ENCODE results near the gene KCNJ8.

The KCNJ8 gene

GRCh38 chr12:21745258-21745657 is 29.2 kb downstream of the KCNJ8 start:
- Histone ChIP-seq H3K9me3 (ENCODE audit: insufficient read depth, low read length) (no peaks in the 10 kb centered on the region), H3K4me3 (ENCODE audit: insufficient read length, low read depth) (no peak overlapping the region), H3K27me3 (ENCODE audit: insufficient read depth, insufficient read length) (no peaks in the 10 kb centered on the region), H3K4me1 (ENCODE audit: insufficient read depth, insufficient read length) (no peaks in the 10 kb centered on the region), H3K36me3 (ENCODE audit: insufficient read depth, insufficient read length, low read length) (no peaks in the 10 kb centered on the region), H3K9ac (ENCODE audit: insufficient read length, low read depth) (no peak overlapping the region)
- DNase-seq (ENCODE audit: low read depth, low spot score) = no peak
- TF ChIP-seq SUZ12 (IDR thresholded peaks at IDR 0.05; ENCODE audit: extremely low read depth, insufficient read depth, insufficient read length) (no peak), YY1 (IDR thresholded peaks at IDR 0.05; ENCODE audit: insufficient read depth, insufficient read length) (no peak), ZNF274 (IDR thresholded peaks at IDR 0.05; ENCODE audit: low read depth, low read length) (no peak)

DNA sequence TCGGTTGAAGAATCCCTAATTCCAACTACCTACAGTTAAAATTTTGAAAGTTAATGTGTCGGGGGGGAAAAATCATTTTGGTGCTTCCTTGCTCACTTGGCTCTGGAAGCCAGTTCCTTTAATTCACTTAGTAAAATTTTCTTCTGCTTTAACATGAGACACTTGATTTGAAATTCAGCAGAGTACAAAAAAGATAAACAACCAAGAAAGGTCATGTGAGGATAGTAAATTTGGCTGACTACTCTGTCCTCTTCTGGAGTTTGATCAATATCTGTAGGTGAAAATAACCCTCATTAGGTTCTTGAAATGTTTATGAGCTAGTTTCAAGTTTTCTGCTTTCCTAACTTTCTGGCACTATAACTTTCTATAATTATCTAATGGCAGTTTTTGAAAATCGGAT is 43.4 kb downstream of the KCNJ8 start:
- DNase-seq (ENCODE audit: low read depth, low spot score) = no peak
- Histone ChIP-seq H3K4me3 (ENCODE audit: insufficient read length, low read depth) (no peak overlapping the region), H3K27me3 (ENCODE audit: insufficient read depth, insufficient read length) (no peaks in the 10 kb centered on the region), H3K4me1 (ENCODE audit: insufficient read depth, insufficient read length) (no peaks in the 10 kb centered on the region), H3K36me3 (ENCODE audit: insufficient read depth, insufficient read length, low read length) (no peaks in the 10 kb centered on the region), H3K9me3 (ENCODE audit: insufficient read depth, low read length) (no peaks in the 10 kb centered on the region), H3K9ac (ENCODE audit: insufficient read length, low read depth) (no peak overlapping the region)
- TF ChIP-seq YY1 (IDR thresholded peaks at IDR 0.05; ENCODE audit: insufficient read depth, insufficient read length) (no peak), ZNF274 (IDR thresholded peaks at IDR 0.05; ENCODE audit: low read depth, low read length) (no peak), SUZ12 (IDR thresholded peaks at IDR 0.05; ENCODE audit: extremely low read depth, insufficient read depth, insufficient read length) (no peak)

GRCh38 chr12:21725731-21726130 is 48.8 kb downstream of the KCNJ8 start:
- no peaks in the 10 kb centered on the region for H3K36me3 ChIP-seq (ENCODE audit: insufficient read depth, insufficient read length, low read length)
- H3K9ac ChIP-seq (ENCODE audit: insufficient read length, low read depth) = no peak overlapping the region
- H3K9me3 ChIP-seq (ENCODE audit: insufficient read depth, low read length) = no peaks in the 10 kb centered on the region
- H3K4me3 ChIP-seq (ENCODE audit: insufficient read length, low read depth) = no peak overlapping the region
- no peak for DNase-seq (ENCODE audit: low read depth, low spot score)
- TF ChIP-seq ZNF274 (IDR thresholded peaks at IDR 0.05; ENCODE audit: low read depth, low read length) (no peak), SUZ12 (IDR thresholded peaks at IDR 0.05; ENCODE audit: extremely low read depth, insufficient read depth, insufficient read length) (no peak), YY1 (IDR thresholded peaks at IDR 0.05; ENCODE audit: insufficient read depth, insufficient read length) (no peak)
- H3K27me3 ChIP-seq (ENCODE audit: insufficient read depth, insufficient read length) = no peaks in the 10 kb centered on the region
- H3K4me1 ChIP-seq (ENCODE audit: insufficient read depth, insufficient read length) = no peaks in the 10 kb centered on the region

- no peaks in the 10 kb centered on the region for H3K36me3 ChIP-seq (ENCODE audit: insufficient read depth, insufficient read length, low read length)
- no peaks in the 10 kb centered on the region for H3K27me3 ChIP-seq (ENCODE audit: insufficient read depth, insufficient read length)
- H3K4me3 ChIP-seq (ENCODE audit: insufficient read length, low read depth) = no peak overlapping the region
- DNase-seq (ENCODE audit: low read depth, low spot score) = no peak
- TF ChIP-seq ZNF274 (IDR thresholded peaks at IDR 0.05; ENCODE audit: low read depth, low read length) = no peak
- TF ChIP-seq SUZ12 (IDR thresholded peaks at IDR 0.05; ENCODE audit: extremely low read depth, insufficient read depth, insufficient read length) = no peak
- no peak for TF ChIP-seq YY1 (IDR thresholded peaks at IDR 0.05; ENCODE audit: insufficient read depth, insufficient read length)
- H3K9me3 ChIP-seq (ENCODE audit: insufficient read depth, low read length) = no peaks in the 10 kb centered on the region
- no peaks in the 10 kb centered on the region for H3K4me1 ChIP-seq (ENCODE audit: insufficient read depth, insufficient read length)
- H3K9ac ChIP-seq (ENCODE audit: insufficient read length, low read depth) = no peak overlapping the region
Measured at GRCh38 chr12:21718944-21719650, 55.4 kb downstream of the KCNJ8 start.

DNA sequence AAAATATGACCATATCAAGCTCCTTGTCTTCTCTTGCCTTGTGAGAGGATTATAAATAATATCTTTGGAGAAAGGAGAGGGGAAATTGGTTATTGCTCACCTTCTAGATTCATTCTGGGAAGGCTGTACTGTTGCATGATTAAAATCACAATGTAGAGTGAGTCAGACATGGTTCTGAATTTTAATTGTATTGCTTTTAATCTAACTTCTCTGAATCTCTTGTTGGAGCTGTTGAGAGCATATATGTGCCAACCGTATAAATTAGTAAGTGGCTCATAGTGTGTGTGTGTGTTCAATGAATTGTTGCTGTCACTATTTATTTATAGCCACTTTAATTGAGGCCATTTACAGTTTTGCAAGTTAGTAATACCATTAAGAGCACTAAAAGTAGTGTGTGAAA is 56.1 kb downstream of the KCNJ8 start:
- no peak overlapping the region for H3K9ac ChIP-seq (ENCODE audit: insufficient read length, low read depth)
- no peaks in the 10 kb centered on the region for H3K9me3 ChIP-seq (ENCODE audit: insufficient read depth, low read length)
- no peak for DNase-seq (ENCODE audit: low read depth, low spot score)
- H3K4me3 ChIP-seq (ENCODE audit: insufficient read length, low read depth) = no peak overlapping the region
- no peaks in the 10 kb centered on the region for H3K27me3 ChIP-seq (ENCODE audit: insufficient read depth, insufficient read length)
- TF ChIP-seq ZNF274 (IDR thresholded peaks at IDR 0.05; ENCODE audit: low read depth, low read length) = no peak
- no peak for TF ChIP-seq SUZ12 (IDR thresholded peaks at IDR 0.05; ENCODE audit: extremely low read depth, insufficient read depth, insufficient read length)
- TF ChIP-seq YY1 (IDR thresholded peaks at IDR 0.05; ENCODE audit: insufficient read depth, insufficient read length) = no peak
- no peaks in the 10 kb centered on the region for H3K36me3 ChIP-seq (ENCODE audit: insufficient read depth, insufficient read length, low read length)
- H3K4me1 ChIP-seq (ENCODE audit: insufficient read depth, insufficient read length) = no peaks in the 10 kb centered on the region

GRCh38 chr12:21717767-21718166 is 56.7 kb downstream of the KCNJ8 start:
- TF ChIP-seq SUZ12 (IDR thresholded peaks at IDR 0.05; ENCODE audit: extremely low read depth, insufficient read depth, insufficient read length) (no peak), YY1 (IDR thresholded peaks at IDR 0.05; ENCODE audit: insufficient read depth, insufficient read length) (no peak), ZNF274 (IDR thresholded peaks at IDR 0.05; ENCODE audit: low read depth, low read length) (no peak)
- Histone ChIP-seq H3K36me3 (ENCODE audit: insufficient read depth, insufficient read length, low read length) (no peaks in the 10 kb centered on the region), H3K4me1 (ENCODE audit: insufficient read depth, insufficient read length) (no peaks in the 10 kb centered on the region), H3K9ac (ENCODE audit: insufficient read length, low read depth) (no peak overlapping the region), H3K27me3 (ENCODE audit: insufficient read depth, insufficient read length) (no peaks in the 10 kb centered on the region), H3K9me3 (ENCODE audit: insufficient read depth, low read length) (no peaks in the 10 kb centered on the region), H3K4me3 (ENCODE audit: insufficient read length, low read depth) (no peak overlapping the region)
- no peak for DNase-seq (ENCODE audit: low read depth, low spot score)

GRCh38 chr12:21715386-21715785 is 59.1 kb downstream of the KCNJ8 start:
- no peak for DNase-seq (ENCODE audit: low read depth, low spot score)
- Histone ChIP-seq H3K9ac (ENCODE audit: insufficient read length, low read depth) (no peak overlapping the region), H3K27me3 (ENCODE audit: insufficient read depth, insufficient read length) (no peaks in the 10 kb centered on the region), H3K4me1 (ENCODE audit: insufficient read depth, insufficient read length) (no peaks in the 10 kb centered on the region), H3K9me3 (ENCODE audit: insufficient read depth, low read length) (no peaks in the 10 kb centered on the region), H3K4me3 (ENCODE audit: insufficient read length, low read depth) (no peak overlapping the region), H3K36me3 (ENCODE audit: insufficient read depth, insufficient read length, low read length) (no peaks in the 10 kb centered on the region)
- TF ChIP-seq ZNF274 (IDR thresholded peaks at IDR 0.05; ENCODE audit: low read depth, low read length) = no peak
- TF ChIP-seq YY1 (IDR thresholded peaks at IDR 0.05; ENCODE audit: insufficient read depth, insufficient read length) = no peak
- no peak for TF ChIP-seq SUZ12 (IDR thresholded peaks at IDR 0.05; ENCODE audit: extremely low read depth, insufficient read depth, insufficient read length)

Measured in NT2/D1 (cell line).